ENCODE results near the gene FAM53B. TPM values are rescaled to one million over a fixed set of nuclear protein-coding genes. Genes with fewer than 3 reads are reported as not detected.

The FAM53B gene
- 10.3 to 13.2 TPM (median 12.9 TPM) in 5 replicates for total RNA-seq (2022; extraction: Qiagen RNA extraction)

DNA sequence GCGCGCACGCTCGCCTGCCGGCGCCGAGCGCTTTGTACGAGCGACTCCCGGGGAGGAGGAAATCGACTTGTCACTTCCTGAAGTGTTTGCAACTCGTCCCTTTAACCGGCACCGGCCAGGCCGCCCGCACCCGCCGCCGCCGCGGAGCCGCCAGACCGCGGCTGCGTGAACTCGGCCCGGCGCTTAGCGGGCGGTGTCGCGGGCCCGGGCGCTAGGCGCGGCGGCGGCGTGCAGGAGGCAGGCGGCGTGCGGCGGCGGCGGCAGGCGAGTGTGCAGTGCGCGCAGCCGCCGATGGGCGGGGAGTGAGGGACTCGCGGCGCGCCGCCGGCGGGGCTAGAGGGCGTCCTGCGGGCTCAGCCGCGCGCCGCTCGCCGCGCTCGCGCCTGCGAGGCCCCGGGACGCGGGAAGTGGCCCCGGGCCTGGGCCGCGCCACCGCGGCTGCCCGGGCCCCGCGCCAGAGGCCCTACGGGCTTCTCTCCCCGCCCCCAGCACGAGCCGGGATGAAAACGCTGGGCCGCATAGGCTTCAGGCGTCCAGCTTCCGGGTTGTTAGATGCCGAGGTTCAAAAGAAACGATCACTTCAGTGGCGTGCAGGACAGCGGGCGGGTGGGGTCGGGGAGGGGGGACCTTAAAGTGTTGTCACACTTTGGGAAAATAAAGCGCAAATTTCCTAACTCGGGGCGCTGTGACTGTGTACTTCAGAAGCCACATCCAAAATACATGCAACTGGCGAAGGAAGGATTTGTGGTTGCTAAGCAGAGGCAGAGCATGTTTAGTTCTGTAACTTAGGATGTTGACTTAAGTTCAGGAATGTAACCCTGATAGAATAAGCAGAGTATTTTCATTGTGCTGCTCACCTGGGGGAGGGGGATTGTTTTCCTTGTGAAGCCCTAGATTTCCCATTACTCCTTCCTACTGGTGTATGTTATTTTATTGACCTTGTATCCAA, at the start of gene FAM53B:
FAM53B (minus strand) TSS at position 277 of the 949 bp plus-strand sequence. CDS start 37,665 bp downstream, outside the sequence.

DNA sequence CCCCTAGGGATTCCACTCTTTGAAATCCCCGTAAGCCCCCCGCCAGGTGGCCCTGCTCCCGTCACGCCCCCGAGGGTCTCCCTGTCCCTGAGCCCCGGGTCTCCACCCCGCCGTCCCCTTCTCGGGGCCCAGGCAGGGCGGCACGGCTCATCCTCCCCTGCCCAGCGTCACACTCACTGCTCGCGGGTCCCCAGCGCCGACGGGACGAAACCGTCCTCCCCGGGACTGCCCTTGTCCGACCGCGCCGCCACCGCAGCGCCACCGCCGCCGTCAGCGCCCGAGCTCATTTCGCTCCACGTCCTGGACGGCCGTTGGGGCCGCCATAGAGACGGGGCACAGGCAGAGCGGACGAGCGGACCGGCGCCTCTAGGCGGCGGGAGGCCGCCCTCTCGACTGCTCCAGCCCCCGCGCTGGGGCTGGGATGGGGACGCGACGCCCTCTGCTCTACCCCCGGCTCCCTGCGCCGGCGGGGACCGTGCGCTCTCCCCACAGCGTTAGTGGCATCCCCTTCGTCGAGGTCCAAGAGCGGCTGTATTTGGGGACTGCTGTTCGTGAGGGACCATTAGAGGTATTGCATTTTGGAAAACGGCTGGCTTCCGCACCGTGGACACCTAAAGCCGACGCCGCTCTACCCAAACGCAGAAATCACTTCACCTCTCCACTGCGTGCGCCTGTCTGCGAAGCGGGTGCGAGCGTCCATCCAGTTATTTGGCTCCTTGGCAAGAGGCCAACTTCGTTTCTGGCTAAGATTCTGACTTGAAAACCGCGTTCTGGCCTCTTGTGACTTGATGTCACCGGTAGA, 47.6 kb upstream of the FAM53B start, which contains the start of gene EEF1AKMT2:
EEF1AKMT2 (minus strand) TSS at position 341 of the 802 bp plus-strand sequence; CDS start at position 287, 54 bp downstream.

Other genes with a start within 250 kb of the FAM53B start
- gene EEF1AKMT2, start 47.5 kb upstream of the FAM53B start, total RNA-seq (2022; extraction: Qiagen RNA extraction) = 15.3 to 22.3 TPM (median 17.6 TPM) in 5 replicates
- gene ABRAXAS2, start 57.4 kb upstream of the FAM53B start, total RNA-seq (2022; extraction: Qiagen RNA extraction) = 13.5 to 21.2 TPM (median 15.4 TPM) in 5 replicates
- gene ZRANB1, start 197.7 kb upstream of the FAM53B start, total RNA-seq (2022; extraction: Qiagen RNA extraction) = 6.8 to 10.6 TPM (median 8.9 TPM) in 5 replicates